Measurements from ENCODE around the gene NIBAN1. TPM values are rescaled to one million over a fixed set of nuclear protein-coding genes. Genes with fewer than 3 reads are reported as not detected.

Gene NIBAN1
- total and polyA plus RNA-seq, 8 donors, result 7.5 to 302 (median 39.4) TPM

GRCh38 chr1:184994301-184994700, 20.0 kb upstream of the NIBAN1 start:
- peaks cover 0 to 12% (median 8%) of the 10 kb centered on the region in 4 donors for H3K9me3 ChIP-seq
- TF ChIP-seq EP300 (IDR thresholded peaks at IDR 0.05) (no peak), POLR2A (IDR thresholded peaks at IDR 0.05) (no peak), CTCF (IDR thresholded peaks at IDR 0.05) (no peak), POLR2AphosphoS5 (IDR thresholded peaks at IDR 0.05) (no peak)
- H3K27ac ChIP-seq, result no peak overlapping the region
- H3K27me3 ChIP-seq, result no peaks in the 10 kb centered on the region
- intact Hi-C loops (cut with DNase I; ENCODE audit: low total_unique reads), result no loop called here
- WGBS, 5 donors, result 91 to 100% (median 94%) methylated on average over 1 of the region's 1 CpG
- no peaks in the 10 kb centered on the region for H3K4me1 ChIP-seq
- no peak overlapping the region for H3K4me3 ChIP-seq
- no peak for DNase-seq
- H3K36me3 ChIP-seq, result no peaks in the 10 kb centered on the region

GRCh38 chr1:184992271-184992670, 18.0 kb upstream of the NIBAN1 start:
- DNase-seq, result no peak
- 88 to 99% (median 93%) methylated on average over 3 of the region's 3 CpGs for WGBS, 5 donors
- no peak for TF ChIP-seq CTCF (IDR thresholded peaks at IDR 0.05)
- no peak for TF ChIP-seq POLR2AphosphoS5 (IDR thresholded peaks at IDR 0.05)
- TF ChIP-seq POLR2A (IDR thresholded peaks at IDR 0.05), result no peak
- no peak for TF ChIP-seq EP300 (IDR thresholded peaks at IDR 0.05)
- H3K27me3 ChIP-seq, result no peaks in the 10 kb centered on the region
- no peak overlapping the region for H3K4me3 ChIP-seq
- H3K9me3 ChIP-seq, result peaks cover 0 to 12% (median 8%) of the 10 kb centered on the region in 4 donors
- intact Hi-C loops (cut with DNase I; ENCODE audit: low total_unique reads), result no loop called here
- H3K27ac ChIP-seq, result no peak overlapping the region
- H3K4me1 ChIP-seq, result no peaks in the 10 kb centered on the region
- no peaks in the 10 kb centered on the region for H3K36me3 ChIP-seq

- H3K4me1 ChIP-seq, result no peaks in the 10 kb centered on the region
- TF ChIP-seq EP300 (IDR thresholded peaks at IDR 0.05) (no peak), POLR2A (IDR thresholded peaks at IDR 0.05) (no peak), CTCF (IDR thresholded peaks at IDR 0.05) (no peak), POLR2AphosphoS5 (IDR thresholded peaks at IDR 0.05) (no peak)
- no peak overlapping the region for H3K27ac ChIP-seq
- no peak overlapping the region for H3K4me3 ChIP-seq
- H3K36me3 ChIP-seq, result no peaks in the 10 kb centered on the region
- H3K9me3 ChIP-seq, result peaks cover 0 to 12% (median 8%) of the 10 kb centered on the region in 4 donors
- H3K27me3 ChIP-seq, result no peaks in the 10 kb centered on the region
- no peak for DNase-seq
- intact Hi-C loops (cut with DNase I; ENCODE audit: low total_unique reads), result no loop called here
- 73 to 89% (median 75%) methylated on average over 1 of the region's 1 CpG for WGBS, 5 donors
These were observed 15.9 kb upstream of the NIBAN1 start for GRCh38 chr1:184990204-184990603.

- H3K4me3 ChIP-seq, result no peak overlapping the region
These were observed 14.2 kb upstream of the NIBAN1 start for GRCh38 chr1:184988506-184988905.

More at GRCh38 chr1:184988506-184988905, 14.2 kb upstream of the NIBAN1 start:
- no peaks in the 10 kb centered on the region for H3K4me1 ChIP-seq
- no peak for DNase-seq
- TF ChIP-seq POLR2A (IDR thresholded peaks at IDR 0.05), result no peak
- TF ChIP-seq CTCF (IDR thresholded peaks at IDR 0.05), result no peak
- TF ChIP-seq POLR2AphosphoS5 (IDR thresholded peaks at IDR 0.05), result no peak
- TF ChIP-seq EP300 (IDR thresholded peaks at IDR 0.05), result no peak
- intact Hi-C loops (cut with DNase I; ENCODE audit: low total_unique reads), result no loop called here
- H3K27me3 ChIP-seq, result no peaks in the 10 kb centered on the region
- H3K9me3 ChIP-seq, result no peaks in the 10 kb centered on the region
- H3K36me3 ChIP-seq, result no peaks in the 10 kb centered on the region
- H3K27ac ChIP-seq, result no peak overlapping the region
